A549 (cell line): ENCODE results near the gene GDPD3. TPM values are rescaled to one million over a fixed set of nuclear protein-coding genes. Genes with fewer than 3 reads are reported as not detected.
A peak's percentile ranks its signal among the peaks of the same experiment; 100 is the strongest.

Experiments used
- ATAC-seq, 2 experiments: fragments of 200-7000 bp in 1 of 2; fragments of >200 bp in 1 of 2; cut with Nextera tagmentation in 1 of 2; cut with Tn5 transposase in 1 of 2; 3 replicates each; pipeline versions ENCODE4 v1.8.0 to v1.9.1; 2018 to 2020; ENCODE audit warnings: mild to moderate bottlenecking in 1 of 2, moderate library complexity in 1 of 2
- CTCF ChIA-PET: fragments of 300-600 bp; sonication (Branson Sonifier 250); formaldehyde crosslinking; extraction: SDS; loops from one replicate; lab custom pipeline; 2021; ENCODE audit warnings: antibody characterized with exemption, inconsistent platforms; lab: Yijun Ruan, JAX
- POLR2A ChIA-PET: fragments of 350-600 bp; formaldehyde crosslinking; extraction: SDS; loops from one replicate; lab custom pipeline; 2021; ENCODE audit warnings: antibody characterized with exemption, inconsistent platforms; lab: Yijun Ruan, JAX
- DNase-seq, 2 experiments: peaks; one replicate each; pipeline versions ENCODE4 v3.0.0 to v3.0.0-alpha.2; 2011 to 2016; ENCODE audit warnings: low read depth in 1 of 2, low spot score in 1 of 2
- FAIRE-seq: peaks from 2 replicates; lab custom pipeline; 2011; peaks lifted over from hg19 to GRCh38; lab: Jason Lieb, UNC
- H3K27ac ChIP-seq, 2 experiments: fragments of >200 bp; sonication (Bioruptor Twin); formaldehyde crosslinking; 3 replicates each; pipeline ENCODE4 v1.5.1; 2016 to 2017
- H3K4me1 ChIP-seq: fragments of >200 bp; sonication (Bioruptor Twin); formaldehyde crosslinking; 3 replicates; pipeline ENCODE4 v1.6.1; 2016
- H3K4me2 ChIP-seq: fragments of >200 bp; sonication (Bioruptor Twin); formaldehyde crosslinking; 3 replicates; pipeline ENCODE4 v1.6.1; 2016
- H3K4me3 ChIP-seq: fragments of >200 bp; sonication (Bioruptor Twin); formaldehyde crosslinking; 3 replicates; pipeline ENCODE4 v1.5.1; 2016
- H3K9me3 ChIP-seq: fragments of >200 bp; sonication (Bioruptor Twin); formaldehyde crosslinking; 3 replicates; pipeline ENCODE4 v1.6.1; 2016
- BCL3 ChIP-seq: fragments of >200 bp; sonication (Bioruptor Twin); formaldehyde crosslinking; IDR thresholded peaks from 3 replicates; pipeline ENCODE4 v1.6.1; 2016
- BHLHE40 ChIP-seq: IDR thresholded peaks from 2 replicates; pipeline ENCODE4 v1.6.1; 2012; ENCODE audit warnings: low read depth, low read length, inconsistent platforms
- CTCF ChIP-seq: fragments of >200 bp; sonication (Bioruptor Twin); formaldehyde crosslinking; IDR thresholded peaks from 3 replicates; pipeline ENCODE4 v1.5.1; 2016
- ESRRA ChIP-seq: fragments of 150-350 bp; IDR thresholded peaks from 2 replicates; pipeline ENCODE4 v1.6.1; 2014; ENCODE audit warnings: mild to moderate bottlenecking, low read length, borderline replicate concordance
- FOSL2 ChIP-seq, 2 experiments: fragments of 450-650 bp in 1 of 2; fragments of >200 bp in 1 of 2; sonication (Bioruptor Twin) in 1 of 2; formaldehyde crosslinking; IDR thresholded peaks; 2 replicates each; pipeline versions ENCODE4 v1.5.0 to v1.6.1; 2016 to 2020; ENCODE audit warnings: mild to moderate bottlenecking in 1 of 2, moderate library complexity in 1 of 2
- FOXS1 ChIP-seq: fragments of 250-450 bp; sonication (Bioruptor Pico); IDR thresholded peaks from 2 replicates; pipeline ENCODE4 v1.5.0; 2020; ENCODE audit warnings: mild to moderate bottlenecking, moderate library complexity
- HDAC2 ChIP-seq: fragments of 200-600 bp; sonication (generic); IDR thresholded peaks from 2 replicates; pipeline ENCODE4 v1.6.1; 2016
- HOXA7 ChIP-seq: fragments of 250-450 bp; sonication (Bioruptor Pico); IDR thresholded peaks from 2 replicates; pipeline ENCODE4 v1.5.0; 2020; ENCODE audit warnings: mild to moderate bottlenecking, moderate library complexity
- HOXB5 ChIP-seq: fragments of 250-450 bp; sonication (Bioruptor Pico); IDR thresholded peaks from 2 replicates; pipeline ENCODE4 v1.5.0; 2020; ENCODE audit warnings: mild to moderate bottlenecking, moderate library complexity
- JUN ChIP-seq, 2 experiments: fragments of >200 bp; sonication (Bioruptor Twin); formaldehyde crosslinking; IDR thresholded peaks; 2 replicates in 1 of 2; 3 replicates in 1 of 2; pipeline ENCODE4 v1.6.1; 2016 to 2017
- JUNB ChIP-seq: fragments of >200 bp; sonication (Bioruptor Twin); formaldehyde crosslinking; IDR thresholded peaks from 2 replicates; pipeline ENCODE4 v1.6.1; 2016
- KDM1A ChIP-seq: fragments of 200-600 bp; sonication (generic); IDR thresholded peaks from 2 replicates; pipeline ENCODE4 v1.6.1; 2016; ENCODE audit warnings: low read depth, mild to moderate bottlenecking
- MAFK ChIP-seq: fragments of 450-650 bp; IDR thresholded peaks from 2 replicates; pipeline ENCODE4 v1.6.1; 2014; ENCODE audit not compliant: partially characterized antibody
- MAX ChIP-seq: IDR thresholded peaks from 2 replicates; pipeline ENCODE4 v1.6.1; 2012
- MYC ChIP-seq: IDR thresholded peaks from 2 replicates; pipeline ENCODE4 v1.6.1; 2012; ENCODE audit warnings: mild to moderate bottlenecking, inconsistent platforms, low read length, improper control_type of control experiment, borderline replicate concordance
- PBX3 ChIP-seq: IDR thresholded peaks from 2 replicates; pipeline ENCODE4 v1.6.1; 2012
- POLR2AphosphoS2 ChIP-seq: conservative IDR thresholded peaks from 2 replicates; pipeline ENCODE4 v1.6.1; 2012; ENCODE audit warnings: low read length, improper control_type of control experiment, inconsistent platforms
- RAD21 ChIP-seq, 2 experiments: fragments of >200 bp in 1 of 2; sonication (Bioruptor Twin) in 1 of 2; formaldehyde crosslinking in 1 of 2; IDR thresholded peaks in 1 of 2; conservative IDR thresholded peaks in 1 of 2; 2 replicates in 1 of 2; 3 replicates in 1 of 2; pipeline ENCODE4 v1.6.1; 2012 to 2018; ENCODE audit warnings: inconsistent platforms in 1 of 2
- RARB ChIP-seq: fragments of 250-450 bp; sonication (Bioruptor Pico); IDR thresholded peaks from 2 replicates; pipeline ENCODE4 v1.8.0; 2021; ENCODE audit warnings: mild to moderate bottlenecking, moderate library complexity
- RCOR1 ChIP-seq: fragments of 150-350 bp; IDR thresholded peaks from 2 replicates; pipeline ENCODE4 v1.6.1; 2014; ENCODE audit warnings: antibody characterized with exemption, low read length, low read depth
- RFX5 ChIP-seq: fragments of 450-650 bp; IDR thresholded peaks from 2 replicates; pipeline ENCODE4 v1.7.1; 2014; ENCODE audit warnings: antibody characterized with exemption, mild to moderate bottlenecking, moderate library complexity
- SMC3 ChIP-seq: fragments of >200 bp; sonication (Bioruptor Twin); formaldehyde crosslinking; IDR thresholded peaks from 3 replicates; pipeline ENCODE4 v1.6.1; 2018; ENCODE audit warnings: inconsistent platforms
- TFCP2L1 ChIP-seq: fragments of 250-450 bp; sonication (Bioruptor Pico); IDR thresholded peaks from 2 replicates; pipeline ENCODE4 v1.5.0; 2021; ENCODE audit warnings: mild to moderate bottlenecking
- USF2 ChIP-seq: fragments of 450-650 bp; IDR thresholded peaks from 2 replicates; pipeline ENCODE4 v1.6.1; 2014; ENCODE audit warnings: antibody characterized with exemption
- ZFP36 ChIP-seq: fragments of 450-650 bp; IDR thresholded peaks from 2 replicates; pipeline ENCODE4 v1.6.1; 2014; ENCODE audit warnings: borderline replicate concordance; ENCODE audit not compliant: partially characterized antibody
- ZNF302 ChIP-seq: fragments of 250-450 bp; sonication (Bioruptor Pico); IDR thresholded peaks from 2 replicates; pipeline ENCODE4 v1.9.0; 2021; ENCODE audit warnings: inconsistent platforms, mild to moderate bottlenecking, moderate library complexity
- WGBS: methylation state at CpG from one replicate; pipeline ENCODE4 v1.1.6; 2017; ENCODE audit errors: missing lambda C conversion rate; 5-methylcytosine and 5-hydroxymethylcytosine counted together
- polyA plus RNA-seq, 4 experiments: library from polyadenylated mRNA; depleted of rRNA in 3 of 4; stranded (reverse); fragments of >200 nt; fragmentation: RNase III in 1 of 4; extraction: RNeasy Plus Mini Kit Qiagen cat#74134 plus additional on column Dnase treatment in 1 of 4; gene quantifications; 2 replicates in 3 of 4; 3 replicates in 1 of 4; pipeline ENCODE4 v1.2.3, GENCODE V29; 2011 to 2017

GDPD3 gene
- polyA plus RNA-seq, 2 of the 4 experiments (the other 2 are of a cell fraction): 0.58 to 1.8 TPM

GRCh38 chr16:30112197-30113030 is 923 bp downstream of the GDPD3 start:
- CTCF ChIA-PET: interaction anchor here (0.6 to 13.1 kb wide), 31 partner anchors 9 to 516 kb away, joined by 3 to 153 read pairs (median 5); partner anchors contain the start of genes DCTPP1, MAPK3, TBX6 and YPEL3
- H3K4me3 ChIP-seq: no peak overlapping the region
- peak overlapping the region; percentile 31 for H3K4me2 ChIP-seq
- peaks cover 19% of the 10 kb centered on the region for H3K4me1 ChIP-seq
- ATAC-seq: peak; percentile 86 to 91
- TF ChIP-seq MAFK (no peak), BCL3 (no peak), FOSL2 (IDR thresholded peaks at IDR 0.05) (no peak), FOSL2 (CRISPR knock-in tag; IDR thresholded peaks at IDR 0.05) (no peak), JUN (IDR thresholded peaks at IDR 0.05) (no peak), KDM1A (no peak), TFCP2L1 (CRISPR knock-in tag) (no peak), BHLHE40 (no peak), RAD21 (conservative IDR thresholded peaks at IDR 0.05 in 1 of 2, IDR thresholded peaks at IDR 0.05 in 1 of 2) (peak; percentile 84 to 85), HOXB5 (CRISPR knock-in tag) (no peak), RCOR1 (no peak), PBX3 (no peak), CTCF (peak; percentile 83), SMC3 (peak; percentile 76), JUNB (no peak), POLR2AphosphoS2 (no peak), MYC (no peak), FOXS1 (no peak), ESRRA (no peak), ZFP36 (no peak), MAX (peak; percentile 42; the same call in 1 of the 2 replicates), HDAC2 (no peak), RARB (CRISPR knock-in tag) (no peak), RFX5 (no peak), USF2 (no peak), ZNF302 (CRISPR knock-in tag) (no peak), HOXA7 (CRISPR knock-in tag) (no peak)
- POLR2A ChIA-PET: interaction anchor here (0.6 kb wide), 1 partner anchor 23 kb away, joined by 3 read pairs; no protein-coding TSS in a partner anchor
- no peaks in the 10 kb centered on the region for H3K9me3 ChIP-seq
- 39% methylated on average over 21 of the region's 29 CpGs for WGBS
- peak overlapping the region; percentile 5 to 72; a peak in 3 of 6 replicates for H3K27ac ChIP-seq
- FAIRE-seq: no peak
- peak; percentile 83 to 84 for DNase-seq
